IMR-90 (cell line): ENCODE results near the gene ZNF554. TPM values are rescaled to one million over a fixed set of nuclear protein-coding genes. Genes with fewer than 3 reads are reported as not detected.

ENCODE experiments used
- ATAC-seq: fragments of 200-7000 bp; cut with Tn5 transposase; 2 replicates; pipeline ENCODE4 v1.9.1; 2020; ENCODE audit warnings: low read depth, mild to moderate bottlenecking, moderate library complexity
- BruUV-seq: library from RNA; stranded (reverse); fragments of 400-500 nt; replicated peaks from 2 replicates; lab custom pipeline; 2021; lab: Mats Ljungman, UMichigan
- CTCF ChIA-PET: fragments of 300-600 bp; formaldehyde crosslinking; extraction: SDS; loops from one replicate; lab custom pipeline; 2021; ENCODE audit warnings: antibody characterized with exemption; lab: Yijun Ruan, JAX
- POLR2A ChIA-PET: fragments of 300-600 bp; sonication (Branson Sonifier 250); formaldehyde crosslinking; loops from one replicate; lab custom pipeline; 2022; ENCODE audit warnings: antibody characterized with exemption; ENCODE audit not compliant: unreplicated experiment; lab: Charles Lee
- DNase-seq: peaks from one replicate; pipeline ENCODE4 v3.0.0; 2013
- H2AFZ ChIP-seq: replicated peaks from 2 replicates; pipeline ENCODE3; 2013; ENCODE audit warnings: low read length, mild to moderate bottlenecking; ENCODE audit not compliant: poor library complexity
- H2AK5ac ChIP-seq: 2 replicates; pipeline ENCODE4 v1.6.1; 2013; ENCODE audit warnings: low read depth, low read length, inconsistent platforms
- H2AK9ac ChIP-seq: replicated peaks from 2 replicates; pipeline ENCODE3; 2013; ENCODE audit warnings: mild to moderate bottlenecking, low read depth, low read length, moderate library complexity; ENCODE audit not compliant: poor library complexity
- H2BK120ac ChIP-seq: 2 replicates; pipeline ENCODE4 v1.6.1; 2013; ENCODE audit warnings: low read depth, low read length, inconsistent platforms
- H2BK15ac ChIP-seq: 3 replicates; pipeline ENCODE4 v1.6.1; 2013; ENCODE audit warnings: low read depth, low read length, inconsistent platforms
- H2BK20ac ChIP-seq: 2 replicates; pipeline ENCODE4 v1.6.1; 2013; ENCODE audit warnings: low read depth, mild to moderate bottlenecking, inconsistent platforms, low read length, moderate library complexity
- H2BK5ac ChIP-seq: 2 replicates; pipeline ENCODE4 v1.6.1; 2013; ENCODE audit warnings: mild to moderate bottlenecking, low read depth, low read length, inconsistent platforms; ENCODE audit not compliant: poor library complexity, severe bottlenecking
- H3K14ac ChIP-seq: replicated peaks from 2 replicates; pipeline ENCODE4 v1.6.1; 2013; ENCODE audit warnings: low read depth, low read length, inconsistent platforms
- H3K18ac ChIP-seq: 2 replicates; pipeline ENCODE4 v1.6.1; 2013; ENCODE audit warnings: low read depth, low read length, control low read depth
- H3K23ac ChIP-seq: 2 replicates; pipeline ENCODE4 v1.6.1; 2013; ENCODE audit warnings: low read depth, low read length, inconsistent platforms
- H3K27ac ChIP-seq: 2 replicates; pipeline ENCODE4 v1.5.1; 2013; ENCODE audit warnings: mild to moderate bottlenecking, control low read depth, low read length; ENCODE audit not compliant: insufficient read depth
- H3K27me3 ChIP-seq: 2 replicates; pipeline ENCODE4 v1.6.1; 2013; ENCODE audit warnings: low read length; ENCODE audit not compliant: control insufficient read depth, insufficient read depth
- H3K36me3 ChIP-seq: 2 replicates; pipeline ENCODE4 v1.6.1; 2013; ENCODE audit warnings: low read length, mixed read lengths; ENCODE audit not compliant: control insufficient read depth, insufficient read depth
- H3K4ac ChIP-seq: 2 replicates; pipeline ENCODE4 v1.6.1; 2013; ENCODE audit warnings: low read depth, low read length, inconsistent platforms
- H3K4me1 ChIP-seq: 2 replicates; pipeline ENCODE4 v1.6.1; 2013; ENCODE audit warnings: low read length, mixed read lengths; ENCODE audit not compliant: control insufficient read depth, insufficient read depth
- H3K4me2 ChIP-seq: 2 replicates; pipeline ENCODE4 v1.6.1; 2013; ENCODE audit warnings: low read depth, mild to moderate bottlenecking, control low read depth, low read length, moderate library complexity
- H3K4me3 ChIP-seq: 2 replicates; pipeline ENCODE4 v1.5.1; 2013; ENCODE audit warnings: low read depth, mild to moderate bottlenecking, control low read depth, low read length, moderate library complexity; ENCODE audit not compliant: insufficient read depth
- H3K56ac ChIP-seq: 2 replicates; pipeline ENCODE4 v1.6.1; 2013; ENCODE audit warnings: low read length, inconsistent platforms; ENCODE audit not compliant: insufficient read depth; ENCODE audit errors: extremely low read depth
- H3K79me1 ChIP-seq, 2 experiments: 2 replicates each; pipeline ENCODE4 v1.6.1; 2013; ENCODE audit warnings: low read length in 2 of 2, inconsistent platforms in 1 of 2, low read depth in 1 of 2
- H3K9ac ChIP-seq: 2 replicates; pipeline ENCODE4 v1.6.1; 2013; ENCODE audit warnings: low read depth, low read length, control low read depth
- H3K9me1 ChIP-seq: 2 replicates; pipeline ENCODE4 v1.6.1; 2013; ENCODE audit warnings: low read length, inconsistent platforms; ENCODE audit not compliant: insufficient read depth
- H3K9me3 ChIP-seq: 2 replicates; pipeline ENCODE4 v1.6.1; 2013; ENCODE audit warnings: low read length; ENCODE audit not compliant: control insufficient read depth, insufficient read depth
- H4K20me1 ChIP-seq: 2 replicates; pipeline ENCODE4 v1.6.1; 2013; ENCODE audit warnings: low read length, inconsistent platforms; ENCODE audit not compliant: insufficient read depth
- H4K5ac ChIP-seq: 2 replicates; pipeline ENCODE4 v1.6.1; 2013; ENCODE audit warnings: mild to moderate bottlenecking, low read depth, low read length, control low read depth
- H4K8ac ChIP-seq, 2 experiments: 2 replicates each; pipeline ENCODE4 v1.6.1; 2013; ENCODE audit warnings: low read depth in 2 of 2, low read length in 2 of 2, control low read depth in 1 of 2, inconsistent platforms in 1 of 2
- H4K91ac ChIP-seq: 2 replicates; pipeline ENCODE4 v1.6.1; 2013; ENCODE audit warnings: low read depth, low read length, inconsistent platforms; ENCODE audit not compliant: insufficient read depth
- BHLHE40 ChIP-seq: fragments of 150-350 bp; IDR thresholded peaks from 2 replicates; pipeline ENCODE4 v1.6.1; 2016; ENCODE audit warnings: mild to moderate bottlenecking, low read depth, low read length
- CEBPB ChIP-seq: IDR thresholded peaks from 2 replicates; pipeline ENCODE4 v1.6.1; 2012; ENCODE audit warnings: low read depth, low read length, improper control_type of control experiment
- CHD1 ChIP-seq: IDR thresholded peaks from 2 replicates; pipeline ENCODE4 v1.6.1; 2012; ENCODE audit warnings: low read depth, low read length, improper control_type of control experiment
- CTCF ChIP-seq: conservative IDR thresholded peaks from 2 replicates; pipeline ENCODE4 v1.5.1; 2012; ENCODE audit warnings: mild to moderate bottlenecking, low read depth, low read length, improper control_type of control experiment
- ELK1 ChIP-seq: fragments of 150-350 bp; IDR thresholded peaks from 2 replicates; pipeline ENCODE4 v1.6.1; 2016; ENCODE audit warnings: low read depth, mild to moderate bottlenecking, low read length, moderate library complexity, borderline replicate concordance
- FOS ChIP-seq: fragments of 150-350 bp; IDR thresholded peaks from 2 replicates; pipeline ENCODE4 v1.6.1; 2016; ENCODE audit warnings: low read depth, low read length
- MAFK ChIP-seq: IDR thresholded peaks from 2 replicates; pipeline ENCODE4 v1.6.1; 2012; ENCODE audit warnings: low read depth, low read length, improper control_type of control experiment
- MAZ ChIP-seq: IDR thresholded peaks from 2 replicates; pipeline ENCODE4 v1.6.1; 2012; ENCODE audit warnings: low read depth, mild to moderate bottlenecking, low read length, improper control_type of control experiment, moderate library complexity, borderline replicate concordance
- MXI1 ChIP-seq: IDR thresholded peaks from 2 replicates; pipeline ENCODE4 v1.6.1; 2012; ENCODE audit warnings: low read depth, mild to moderate bottlenecking, low read length, moderate library complexity, borderline replicate concordance
- NFE2L2 ChIP-seq: fragments of 150-350 bp; IDR thresholded peaks from 2 replicates; pipeline ENCODE4 v1.6.1; 2016; ENCODE audit warnings: low read depth, mild to moderate bottlenecking, low read length
- POLR2A ChIP-seq: IDR thresholded peaks from 2 replicates; pipeline ENCODE4 v1.6.1; 2012; ENCODE audit warnings: mild to moderate bottlenecking, low read depth, low read length
- RAD21 ChIP-seq: IDR thresholded peaks from 2 replicates; pipeline ENCODE4 v1.6.1; 2012; ENCODE audit warnings: low read length, improper control_type of control experiment
- RCOR1 ChIP-seq: IDR thresholded peaks from 2 replicates; pipeline ENCODE4 v1.6.1; 2012; ENCODE audit warnings: mild to moderate bottlenecking, low read length, improper control_type of control experiment; ENCODE audit not compliant: insufficient replicate concordance
- RFX5 ChIP-seq: IDR thresholded peaks from 2 replicates; pipeline ENCODE4 v1.8.0; 2012; ENCODE audit warnings: low read depth, mild to moderate bottlenecking, low read length, moderate library complexity
- SMC3 ChIP-seq: fragments of 150-350 bp; IDR thresholded peaks from 2 replicates; pipeline ENCODE4 v1.6.1; 2016; ENCODE audit warnings: low read depth, mild to moderate bottlenecking, antibody characterized with exemption, low read length, moderate library complexity
- USF2 ChIP-seq: fragments of 150-350 bp; IDR thresholded peaks from 2 replicates; pipeline ENCODE4 v1.6.1; 2017; ENCODE audit warnings: mild to moderate bottlenecking, antibody characterized with exemption, low read length, low read depth
- WGBS, 2 experiments: methylation state at CpG; one replicate each; pipeline versions ENCODE4 v1.1.5 to v1.1.7; 2013; ENCODE audit warnings: missing lambda C conversion rate in 2 of 2; ENCODE audit not compliant: insufficient read length in 1 of 2; ENCODE audit errors: extremely low coverage in 2 of 2; 5-methylcytosine and 5-hydroxymethylcytosine counted together
- dilution Hi-C: fragments of 300-500 bp; cut with HindIII; formaldehyde crosslinking; loops from one replicate; pipeline ENCODE4 v1.14.3; 2018; ENCODE audit warnings: low sequenced_read_pairs; ENCODE audit not compliant: unreplicated experiment
- in situ Hi-C: fragments of 300-500 bp; cut with MboI; formaldehyde crosslinking; loops from 3 replicates; pipeline ENCODE4 v1.14.3; 2019; ENCODE audit warnings: low sequenced_read_pairs, inconsistent platforms, mixed read lengths
- intact Hi-C: fragments of 100-400 bp; cut with micrococcal nuclease; formaldehyde crosslinking; loops from 2 replicates; pipeline ENCODE4 v1.10.0; 2022
- polyA plus RNA-seq, 3 experiments: library from polyadenylated mRNA; depleted of rRNA; stranded (reverse); fragments of >200 nt; gene quantifications; 2 replicates each; pipeline ENCODE4 v1.2.3, GENCODE V29; 2012; ENCODE audit warnings: low replicate concordance in 1 of 3
- total RNA-seq: library from RNA; depleted of rRNA; stranded (reverse); fragments of >200 nt; gene quantifications from 2 replicates; pipeline ENCODE4 v1.2.3, GENCODE V29; 2012

ZNF554 gene
- total and polyA plus RNA-seq, 2 of the 4 experiments (the other 2 are of a cell fraction), result 1.5 to 3.0 TPM

GRCh38 chr19:2777952-2778683, 41.5 kb upstream of the ZNF554 start:
- in situ Hi-C loops, result no loop called here

More at GRCh38 chr19:2777952-2778683, 41.5 kb upstream of the ZNF554 start:
- Histone ChIP-seq H2BK5ac (no peak overlapping the region), H2AK9ac (no peak overlapping the region), H3K4me3 (no peak overlapping the region), H2BK20ac (no peak overlapping the region), H4K91ac (no peak overlapping the region), H3K56ac (no peak overlapping the region), H4K5ac (no peak overlapping the region), H3K18ac (no peak overlapping the region), H2BK120ac (no peak overlapping the region), H3K4me2 (no peak overlapping the region), H3K9me3 (no peaks in the 10 kb centered on the region), H4K20me1 (peaks cover 83% of the 10 kb centered on the region), H3K4ac (no peak overlapping the region), H3K9me1 (peaks cover 6% of the 10 kb centered on the region; the same call in 1 of the 2 replicates), H3K9ac (no peak overlapping the region), H3K14ac (no peak overlapping the region), H3K23ac (no peak overlapping the region), H3K4me1 (peaks cover 4% of the 10 kb centered on the region; the same call in 1 of the 2 replicates), H2AK5ac (no peak overlapping the region), H2AFZ (no peak overlapping the region), H4K8ac (no peak overlapping the region), H3K79me1 (peaks cover 5 to 76% of the 10 kb centered on the region in 2 experiments; a peak in 2 of 4 replicates), H2BK15ac (no peak overlapping the region), H3K27me3 (no peaks in the 10 kb centered on the region), H3K27ac (no peak overlapping the region), H3K36me3 (peaks cover 6% of the 10 kb centered on the region)
- ATAC-seq (no peak), DNase-seq (no peak)
- WGBS, 2 experiments, result 100% methylated on average over 10 of the region's 19 CpGs; no CpG with 5 or more reads in 1 of the 2 experiments
- dilution Hi-C loops, result no loop called here
- BruUV-seq, result no TSS peak
- POLR2A ChIA-PET, result no interaction called here
- CTCF ChIA-PET, result no interaction called here
- intact Hi-C loops, result no loop called here
- TF ChIP-seq CHD1 (no peak), SMC3 (no peak), BHLHE40 (no peak), CEBPB (no peak), ELK1 (no peak), FOS (no peak), RCOR1 (no peak), MAZ (no peak), MAFK (no peak), CTCF (no peak), USF2 (no peak), POLR2A (no peak), RAD21 (no peak), NFE2L2 (no peak), RFX5 (no peak), MXI1 (no peak)
